ENCODE measurements around the gene DTX3. TPM values are rescaled to one million over a fixed set of nuclear protein-coding genes. Genes with fewer than 3 reads are reported as not detected.
A peak's percentile ranks its signal among the peaks of the same experiment; 100 is the strongest.

Gene DTX3
- total RNA-seq, 2 donors from 2014 or later: 24.4 to 32.8 TPM

- H3K4me1 Mint-ChIP-seq: peaks cover 27% of the 10 kb centered on the region
- DNase-seq (no peak), ATAC-seq (no peak)
- H3K36me3 Mint-ChIP-seq (ENCODE audit: low read depth): peaks cover 11% of the 10 kb centered on the region
- no peaks in the 10 kb centered on the region for H3K9me3 ChIP-seq (ENCODE audit: control insufficient read depth, low read length, poor library complexity, severe bottlenecking)
- peaks cover 7% of the 10 kb centered on the region for H3K27me3 Mint-ChIP-seq
- H3K27ac Mint-ChIP-seq: peak overlapping the region; percentile 88
- H3K4me3 Mint-ChIP-seq: peak overlapping the region; percentile 82
Measured at GRCh38 chr12:57605811-57606311, 1.2 kb downstream of the DTX3 start.

- no peak for ATAC-seq
- DNase-seq: no peak
- Mint-ChIP-seq H3K4me3 (no peak overlapping the region), H3K27me3 (peaks cover 7% of the 10 kb centered on the region), H3K4me1 (peaks cover 28% of the 10 kb centered on the region), H3K36me3 (ENCODE audit: low read depth) (peaks cover 11% of the 10 kb centered on the region), H3K27ac (no peak overlapping the region)
- H3K9me3 ChIP-seq (ENCODE audit: control insufficient read depth, low read length, poor library complexity, severe bottlenecking): no peaks in the 10 kb centered on the region
Measured at GRCh38 chr12:57606399-57606798, 1.8 kb downstream of the DTX3 start.

GRCh38 chr12:57606821-57607220 is 2.2 kb downstream of the DTX3 start:
- H3K9me3 ChIP-seq (ENCODE audit: control insufficient read depth, low read length, poor library complexity, severe bottlenecking): no peaks in the 10 kb centered on the region
- Mint-ChIP-seq H3K27me3 (peaks cover 7% of the 10 kb centered on the region), H3K36me3 (ENCODE audit: low read depth) (peaks cover 7% of the 10 kb centered on the region), H3K27ac (no peak overlapping the region), H3K4me1 (peaks cover 25% of the 10 kb centered on the region), H3K4me3 (no peak overlapping the region)
- DNase-seq: no peak
- no peak for ATAC-seq

GRCh38 chr12:57607958-57608663 is 3.5 kb downstream of the DTX3 start:
- H3K4me1 Mint-ChIP-seq: peaks cover 21% of the 10 kb centered on the region
- DNase-seq: no peak
- ATAC-seq: no peak
- H3K27ac Mint-ChIP-seq: no peak overlapping the region
- no peaks in the 10 kb centered on the region for H3K9me3 ChIP-seq (ENCODE audit: control insufficient read depth, low read length, poor library complexity, severe bottlenecking)
- H3K4me3 Mint-ChIP-seq: no peak overlapping the region
- peaks cover 5% of the 10 kb centered on the region for H3K36me3 Mint-ChIP-seq (ENCODE audit: low read depth)
- peaks cover 19% of the 10 kb centered on the region for H3K27me3 Mint-ChIP-seq

- peaks cover 13% of the 10 kb centered on the region for H3K4me1 Mint-ChIP-seq
- peaks cover 23% of the 10 kb centered on the region for H3K27me3 Mint-ChIP-seq
- DNase-seq (no peak), ATAC-seq (no peak)
- H3K4me3 Mint-ChIP-seq: no peak overlapping the region
- peaks cover 5% of the 10 kb centered on the region for H3K36me3 Mint-ChIP-seq (ENCODE audit: low read depth)
- H3K27ac Mint-ChIP-seq: no peak overlapping the region
- no peaks in the 10 kb centered on the region for H3K9me3 ChIP-seq (ENCODE audit: control insufficient read depth, low read length, poor library complexity, severe bottlenecking)
Measured at GRCh38 chr12:57609101-57609780, 4.6 kb downstream of the DTX3 start.

GRCh38 chr12:57609781-57610553 is 5.3 kb downstream of the DTX3 start:
- Mint-ChIP-seq H3K27ac (no peak overlapping the region), H3K4me1 (peaks cover 10% of the 10 kb centered on the region), H3K36me3 (ENCODE audit: low read depth) (peaks cover 5% of the 10 kb centered on the region), H3K27me3 (peaks cover 30% of the 10 kb centered on the region), H3K4me3 (peak overlapping the region; percentile 84)
- DNase-seq (no peak), ATAC-seq (no peak)
- H3K9me3 ChIP-seq (ENCODE audit: control insufficient read depth, low read length, poor library complexity, severe bottlenecking): no peaks in the 10 kb centered on the region

- Mint-ChIP-seq H3K27ac (no peak overlapping the region), H3K27me3 (peaks cover 36% of the 10 kb centered on the region), H3K36me3 (ENCODE audit: low read depth) (peaks cover 7% of the 10 kb centered on the region), H3K4me1 (peaks cover 10% of the 10 kb centered on the region), H3K4me3 (peak overlapping the region; percentile 84)
- H3K9me3 ChIP-seq (ENCODE audit: control insufficient read depth, low read length, poor library complexity, severe bottlenecking): no peaks in the 10 kb centered on the region
- DNase-seq (no peak), ATAC-seq (peak; percentile 22)
Measured at GRCh38 chr12:57610554-57611107, 6.0 kb downstream of the DTX3 start.

- peaks cover 10% of the 10 kb centered on the region for H3K4me1 Mint-ChIP-seq
- ATAC-seq (peak; percentile 68), DNase-seq (peak in 2 of 3 donors; percentile 29 to 38)
- H3K4me3 Mint-ChIP-seq: peak within 1 kb of the TSS; percentile 84
- H3K27ac Mint-ChIP-seq: no peak within 1 kb of the TSS
- no peaks in the 10 kb centered on the region for H3K9me3 ChIP-seq (ENCODE audit: control insufficient read depth, low read length, poor library complexity, severe bottlenecking)
- peaks cover 43% of the 10 kb centered on the region for H3K27me3 Mint-ChIP-seq
- H3K36me3 Mint-ChIP-seq (ENCODE audit: low read depth): peaks cover 7% of the 10 kb centered on the region
Measured at GRCh38 chr12:57611108-57611826, 6.6 kb downstream of the DTX3 start, which contains the start of gene ARHGEF25. Gene ARHGEF25 (plus strand): TSS chr12:57611435. CDS start chr12:57611895, 460 bp downstream.

GRCh38 chr12:57611827-57612710 is 7.4 kb downstream of the DTX3 start:
- peak overlapping the region; percentile 78 for H3K4me3 Mint-ChIP-seq
- ATAC-seq (no peak), DNase-seq (no peak)
- peaks cover 10% of the 10 kb centered on the region for H3K4me1 Mint-ChIP-seq
- no peaks in the 10 kb centered on the region for H3K9me3 ChIP-seq (ENCODE audit: control insufficient read depth, low read length, poor library complexity, severe bottlenecking)
- peaks cover 4% of the 10 kb centered on the region for H3K36me3 Mint-ChIP-seq (ENCODE audit: low read depth)
- H3K27ac Mint-ChIP-seq: no peak overlapping the region
- peaks cover 51% of the 10 kb centered on the region for H3K27me3 Mint-ChIP-seq

GRCh38 chr12:57612711-57613426 is 8.2 kb downstream of the DTX3 start:
- ATAC-seq (no peak), DNase-seq (no peak)
- Mint-ChIP-seq H3K27ac (no peak overlapping the region), H3K4me1 (peaks cover 6% of the 10 kb centered on the region), H3K4me3 (no peak overlapping the region), H3K27me3 (peaks cover 59% of the 10 kb centered on the region), H3K36me3 (ENCODE audit: low read depth) (peaks cover 2% of the 10 kb centered on the region)
- H3K9me3 ChIP-seq (ENCODE audit: control insufficient read depth, low read length, poor library complexity, severe bottlenecking): no peaks in the 10 kb centered on the region

- ATAC-seq: no peak
- H3K27me3 Mint-ChIP-seq: peaks cover 66% of the 10 kb centered on the region
- peaks cover 5% of the 10 kb centered on the region for H3K4me1 Mint-ChIP-seq
Measured at GRCh38 chr12:57613427-57614109, 8.9 kb downstream of the DTX3 start.

More at GRCh38 chr12:57613427-57614109, 8.9 kb downstream of the DTX3 start:
- H3K9me3 ChIP-seq (ENCODE audit: control insufficient read depth, low read length, poor library complexity, severe bottlenecking): no peaks in the 10 kb centered on the region
- H3K4me3 Mint-ChIP-seq: no peak overlapping the region
- no peak for DNase-seq
- peaks cover 2% of the 10 kb centered on the region for H3K36me3 Mint-ChIP-seq (ENCODE audit: low read depth)
- no peak overlapping the region for H3K27ac Mint-ChIP-seq
